ENCODE data around the gene IGSF3. TPM values are rescaled to one million over a fixed set of nuclear protein-coding genes. Genes with fewer than 3 reads are reported as not detected.
"Not testable (repeated sequence)": the region's sequence is repeated elsewhere in the genome, so short reads cannot be mapped to it uniquely, and the experiment has no call there.

Gene IGSF3
- total RNA-seq, 1 experiment from 2014 or later: 24.9 TPM

- DNase-seq (ENCODE audit: low read depth): not testable (repeated sequence)
Observed at GRCh38 chr1:116631554-116631953, 36.0 kb downstream of the IGSF3 start.

- DNase-seq (ENCODE audit: low read depth): not testable (repeated sequence)
Observed at GRCh38 chr1:116630057-116630456, 37.5 kb downstream of the IGSF3 start.

- DNase-seq (ENCODE audit: low read depth): not testable (repeated sequence)
Observed at GRCh38 chr1:116629441-116629840, 38.1 kb downstream of the IGSF3 start.

- DNase-seq (ENCODE audit: low read depth): no peak
Observed at GRCh38 chr1:116628448-116628847, 39.1 kb downstream of the IGSF3 start.

GRCh38 chr1:116627357-116627756 is 40.2 kb downstream of the IGSF3 start:
- peak; percentile 22 for DNase-seq (ENCODE audit: low read depth)

- DNase-seq (ENCODE audit: low read depth): not testable (repeated sequence)
Observed at GRCh38 chr1:116626915-116627314, 40.6 kb downstream of the IGSF3 start.

- not testable (repeated sequence) for DNase-seq (ENCODE audit: low read depth)
Observed at GRCh38 chr1:116625155-116625554, 42.4 kb downstream of the IGSF3 start.

GRCh38 chr1:116624040-116624439 is 43.5 kb downstream of the IGSF3 start:
- no peak for DNase-seq (ENCODE audit: low read depth)

GRCh38 chr1:116622496-116622895 is 45.0 kb downstream of the IGSF3 start:
- DNase-seq (ENCODE audit: low read depth): not testable (repeated sequence)

GRCh38 chr1:116621756-116622155 is 45.8 kb downstream of the IGSF3 start:
- DNase-seq (ENCODE audit: low read depth): peak; percentile 42

GRCh38 chr1:116620392-116620791 is 47.1 kb downstream of the IGSF3 start:
- DNase-seq (ENCODE audit: low read depth): not testable (repeated sequence)

- not testable (repeated sequence) for DNase-seq (ENCODE audit: low read depth)
Observed at GRCh38 chr1:116619106-116619505, 48.4 kb downstream of the IGSF3 start.

- DNase-seq (ENCODE audit: low read depth): not testable (repeated sequence)
Observed at GRCh38 chr1:116617808-116618207, 49.7 kb downstream of the IGSF3 start.

- not testable (repeated sequence) for DNase-seq (ENCODE audit: low read depth)
Observed at GRCh38 chr1:116613825-116614224, 53.7 kb downstream of the IGSF3 start.

GRCh38 chr1:116609801-116610371 is 57.6 kb downstream of the IGSF3 start:
- DNase-seq (ENCODE audit: low read depth): peak; percentile 15

- not testable (repeated sequence) for DNase-seq (ENCODE audit: low read depth)
Observed at GRCh38 chr1:116608841-116609240, 58.7 kb downstream of the IGSF3 start.

GRCh38 chr1:116608151-116608550 is 59.4 kb downstream of the IGSF3 start:
- not testable (repeated sequence) for DNase-seq (ENCODE audit: low read depth)

GRCh38 chr1:116607463-116607862 is 60.1 kb downstream of the IGSF3 start:
- DNase-seq (ENCODE audit: low read depth): not testable (repeated sequence)

GRCh38 chr1:116606067-116606466 is 61.5 kb downstream of the IGSF3 start:
- not testable (repeated sequence) for DNase-seq (ENCODE audit: low read depth)

- DNase-seq (ENCODE audit: low read depth): no peak
Observed at GRCh38 chr1:116605315-116605714, 62.2 kb downstream of the IGSF3 start.

GRCh38 chr1:116604408-116604807 is 63.1 kb downstream of the IGSF3 start:
- not testable (repeated sequence) for DNase-seq (ENCODE audit: low read depth)

GRCh38 chr1:116603646-116604045 is 63.9 kb downstream of the IGSF3 start:
- not testable (repeated sequence) for DNase-seq (ENCODE audit: low read depth)

GRCh38 chr1:116599369-116599768 is 68.2 kb downstream of the IGSF3 start:
- DNase-seq (ENCODE audit: low read depth): not testable (repeated sequence)
